Chondrocyte (in vitro differentiated cells): Measurements from ENCODE around the gene SORCS1. TPM values are rescaled to one million over a fixed set of nuclear protein-coding genes. Genes with fewer than 3 reads are reported as not detected.
"Not testable (repeated sequence)": the region's sequence is repeated elsewhere in the genome, so short reads cannot be mapped to it uniquely, and the experiment has no call there.

ENCODE experiments used
- DNase-seq: peaks from one replicate; pipeline ENCODE4 v3.0.0; 2021; ENCODE audit warnings: mixed read lengths, low spot score
- H3K27ac Mint-ChIP-seq: one replicate; pipeline ENCODE4 v1.8.0; 2021; ENCODE audit warnings: mild to moderate bottlenecking, moderate library complexity, mixed read lengths; ENCODE audit not compliant: unreplicated experiment
- H3K27me3 Mint-ChIP-seq: 2 replicates; pipeline ENCODE4 v1.8.0; 2021; ENCODE audit warnings: low read depth, mixed read lengths
- H3K36me3 Mint-ChIP-seq: 2 replicates; pipeline ENCODE4 v1.8.0; 2021; ENCODE audit warnings: low read depth, mixed read lengths
- H3K4me1 Mint-ChIP-seq: 2 replicates; pipeline ENCODE4 v1.8.0; 2021; ENCODE audit warnings: low read depth, mild to moderate bottlenecking, mixed read lengths
- H3K4me3 Mint-ChIP-seq: one replicate; pipeline ENCODE4 v1.8.0; 2021; ENCODE audit warnings: mild to moderate bottlenecking, moderate library complexity, mixed read lengths; ENCODE audit not compliant: unreplicated experiment
- H3K9me3 Mint-ChIP-seq: 2 replicates; pipeline ENCODE4 v1.8.0; 2021; ENCODE audit warnings: low read depth, mixed read lengths
- total RNA-seq: library from RNA; stranded (reverse); gene quantifications from 3 replicates; pipeline ENCODE4 v1.2.1, GENCODE V29; 2021
- TF ChIP-seq, protein P1 (sequence below): fragments of 200-600 bp; sonication (generic); IDR thresholded peaks from 2 replicates; pipeline ENCODE4 v1.5.0; 2021; ENCODE audit warnings: antibody characterized with exemption, mild to moderate bottlenecking, moderate library complexity

Gene SORCS1
- total RNA-seq, 1 donor from 2014 or later = not detected

DNA sequence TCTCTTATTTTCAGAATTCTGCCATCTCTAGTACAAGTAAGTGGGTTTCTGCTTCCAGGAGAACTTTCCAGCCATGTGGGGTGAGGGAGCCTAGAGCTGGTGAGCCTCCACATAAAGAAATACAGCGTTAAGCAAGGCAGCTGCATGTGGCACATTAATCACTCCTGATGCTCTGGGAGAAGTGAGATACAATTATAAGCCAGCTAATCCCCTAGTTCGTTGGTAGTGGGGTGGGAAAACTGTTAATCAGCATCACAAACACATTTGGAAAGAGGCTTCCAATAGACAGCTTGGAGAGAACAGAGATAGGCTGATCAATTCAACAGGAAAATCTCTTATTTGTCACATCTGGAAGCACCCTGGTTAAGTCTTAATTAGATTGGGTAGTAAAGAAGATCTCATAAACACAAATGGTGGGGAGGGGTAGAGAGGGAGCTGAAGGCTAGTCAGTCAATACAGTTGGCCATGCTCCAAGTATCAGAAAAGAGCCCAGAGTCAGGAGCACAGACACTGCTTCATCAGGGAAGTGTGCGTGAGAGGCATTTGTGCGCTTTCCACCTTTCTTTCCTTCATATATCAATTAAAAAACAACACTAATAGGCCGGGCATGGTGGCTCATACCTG lies 130.6 kb downstream of the SORCS1 start:
- H3K27ac Mint-ChIP-seq = no peak overlapping the region
- H3K4me3 Mint-ChIP-seq = no peak overlapping the region
- TF ChIP-seq, protein P1, sequence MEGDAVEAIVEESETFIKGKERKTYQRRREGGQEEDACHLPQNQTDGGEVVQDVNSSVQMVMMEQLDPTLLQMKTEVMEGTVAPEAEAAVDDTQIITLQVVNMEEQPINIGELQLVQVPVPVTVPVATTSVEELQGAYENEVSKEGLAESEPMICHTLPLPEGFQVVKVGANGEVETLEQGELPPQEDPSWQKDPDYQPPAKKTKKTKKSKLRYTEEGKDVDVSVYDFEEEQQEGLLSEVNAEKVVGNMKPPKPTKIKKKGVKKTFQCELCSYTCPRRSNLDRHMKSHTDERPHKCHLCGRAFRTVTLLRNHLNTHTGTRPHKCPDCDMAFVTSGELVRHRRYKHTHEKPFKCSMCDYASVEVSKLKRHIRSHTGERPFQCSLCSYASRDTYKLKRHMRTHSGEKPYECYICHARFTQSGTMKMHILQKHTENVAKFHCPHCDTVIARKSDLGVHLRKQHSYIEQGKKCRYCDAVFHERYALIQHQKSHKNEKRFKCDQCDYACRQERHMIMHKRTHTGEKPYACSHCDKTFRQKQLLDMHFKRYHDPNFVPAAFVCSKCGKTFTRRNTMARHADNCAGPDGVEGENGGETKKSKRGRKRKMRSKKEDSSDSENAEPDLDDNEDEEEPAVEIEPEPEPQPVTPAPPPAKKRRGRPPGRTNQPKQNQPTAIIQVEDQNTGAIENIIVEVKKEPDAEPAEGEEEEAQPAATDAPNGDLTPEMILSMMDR = no peak
- DNase-seq = no peak
- peaks cover 16% of the 10 kb centered on the region for H3K4me1 Mint-ChIP-seq
- H3K27me3 Mint-ChIP-seq = no peaks in the 10 kb centered on the region
- no peaks in the 10 kb centered on the region for H3K9me3 Mint-ChIP-seq
- H3K36me3 Mint-ChIP-seq = no peaks in the 10 kb centered on the region

DNA sequence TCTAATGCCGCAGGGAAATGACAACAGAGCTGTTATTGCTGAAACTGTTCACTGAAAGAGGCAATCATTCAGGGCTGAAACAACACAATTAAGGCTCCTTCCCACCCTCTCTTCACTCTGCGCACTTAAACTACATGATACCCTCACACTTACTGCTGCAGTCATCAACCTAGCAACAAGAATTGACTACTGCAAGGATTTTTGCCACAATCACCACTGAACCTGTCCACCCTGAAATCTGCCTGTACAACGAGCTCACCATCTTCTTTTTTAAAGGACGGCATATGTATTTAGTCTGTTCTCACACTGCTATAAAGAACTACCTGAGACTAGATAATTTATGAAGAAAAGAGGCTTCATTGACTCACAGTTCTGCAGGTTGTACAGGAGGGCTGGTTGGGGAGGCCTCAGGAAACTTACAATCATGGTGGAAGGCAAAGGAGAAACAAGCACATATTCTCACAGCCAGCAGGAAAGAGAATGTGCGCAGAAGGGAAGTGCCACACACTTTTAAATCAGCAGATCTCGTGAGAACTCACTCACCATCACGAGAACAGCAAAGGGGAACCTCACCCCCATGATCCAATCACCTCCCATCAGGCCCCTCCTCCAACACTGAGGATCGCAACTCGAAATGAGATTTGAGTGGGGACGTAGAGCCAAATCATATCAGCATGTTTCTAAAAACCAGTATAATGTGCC lies 131.7 kb downstream of the SORCS1 start:
- Mint-ChIP-seq H3K27me3 (no peaks in the 10 kb centered on the region), H3K27ac (no peak overlapping the region), H3K36me3 (no peaks in the 10 kb centered on the region), H3K9me3 (no peaks in the 10 kb centered on the region), H3K4me1 (peaks cover 16% of the 10 kb centered on the region), H3K4me3 (no peak overlapping the region)
- DNase-seq = no peak
- TF ChIP-seq, protein P1 = no peak

DNA sequence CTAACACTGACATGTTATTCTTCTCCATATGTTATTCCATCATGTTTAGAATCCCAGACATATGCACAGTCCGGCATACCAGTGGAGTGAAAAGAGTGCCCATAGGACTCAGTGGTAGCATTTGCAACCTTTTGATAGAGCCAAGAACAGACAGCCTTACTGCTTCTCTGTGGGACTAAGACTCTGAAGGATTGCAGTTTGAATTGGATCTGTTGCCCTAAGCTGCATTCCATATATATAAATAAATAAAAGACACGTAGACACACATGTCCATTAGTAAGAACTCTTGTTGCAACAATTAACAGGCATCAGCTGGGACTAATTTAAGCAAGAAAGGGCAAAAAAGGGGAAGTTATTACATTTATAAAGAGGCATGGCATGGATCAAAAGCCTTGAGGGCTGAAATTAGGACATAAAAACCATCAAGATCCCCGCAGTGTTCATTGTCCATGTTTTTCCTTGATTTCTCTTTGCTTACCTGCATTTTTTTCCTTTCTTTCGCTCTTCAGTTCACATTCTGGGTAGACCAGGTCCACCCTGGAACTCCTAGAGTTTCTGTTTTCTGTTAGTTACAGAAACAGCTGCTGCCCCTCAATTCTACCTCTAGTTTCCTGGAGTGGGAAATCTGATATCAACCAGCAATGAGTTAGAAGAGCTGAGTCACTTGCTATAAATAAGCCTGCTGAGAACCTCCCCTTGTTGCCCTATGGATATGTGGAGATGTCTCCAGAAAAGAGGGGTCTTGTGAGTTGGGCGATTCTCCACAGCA lies 132.4 kb downstream of the SORCS1 start:
- Mint-ChIP-seq H3K4me1 (peaks cover 16% of the 10 kb centered on the region), H3K27ac (peak overlapping the region; percentile 43), H3K9me3 (no peaks in the 10 kb centered on the region), H3K27me3 (no peaks in the 10 kb centered on the region), H3K36me3 (no peaks in the 10 kb centered on the region), H3K4me3 (no peak overlapping the region)
- DNase-seq = no peak
- TF ChIP-seq, protein P1 = no peak

DNA sequence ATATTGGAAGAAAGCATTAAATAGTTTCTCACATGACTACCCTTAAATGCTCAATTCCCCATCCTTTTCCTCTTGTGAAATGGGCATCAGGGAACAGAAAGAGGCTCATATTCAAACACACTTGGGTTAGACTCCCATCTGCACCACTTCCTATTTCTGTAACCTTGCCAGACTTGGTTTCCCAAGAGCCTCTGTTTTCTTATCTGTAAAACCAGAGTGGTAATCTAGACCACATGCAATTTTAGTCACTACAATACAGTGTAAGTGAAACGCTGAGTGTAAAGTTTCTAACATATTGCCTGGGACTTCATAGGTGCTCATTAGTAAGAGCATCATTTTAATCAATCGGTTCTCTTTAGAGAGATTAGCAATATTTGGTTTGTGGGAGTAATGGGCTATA lies 136.3 kb downstream of the SORCS1 start:
- Mint-ChIP-seq H3K36me3 (no peaks in the 10 kb centered on the region), H3K27ac (no peak overlapping the region), H3K4me3 (no peak overlapping the region), H3K27me3 (no peaks in the 10 kb centered on the region), H3K9me3 (no peaks in the 10 kb centered on the region), H3K4me1 (peaks cover 17% of the 10 kb centered on the region)
- TF ChIP-seq, protein P1 = no peak
- no peak for DNase-seq

DNA sequence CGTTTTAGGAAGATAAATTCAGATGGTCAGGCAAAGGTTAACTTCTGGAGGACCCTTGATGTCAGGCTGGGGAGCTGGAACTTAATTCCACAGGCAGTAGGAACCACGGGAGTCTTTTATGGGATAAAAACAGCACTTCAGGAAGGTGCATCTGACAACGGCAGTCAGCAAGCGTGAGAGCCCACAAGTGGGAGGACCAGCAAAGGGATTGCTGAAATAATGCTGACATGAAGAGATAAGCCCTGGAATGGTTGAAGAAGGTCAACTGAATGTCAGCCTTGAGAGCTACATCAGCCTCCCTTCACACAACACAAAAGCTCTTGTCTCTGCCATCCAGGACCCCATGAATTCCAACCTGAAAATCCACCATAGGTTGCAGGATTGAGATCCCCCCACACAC lies 138.8 kb downstream of the SORCS1 start:
- H3K27me3 Mint-ChIP-seq = no peaks in the 10 kb centered on the region
- no peak overlapping the region for H3K4me3 Mint-ChIP-seq
- no peaks in the 10 kb centered on the region for H3K9me3 Mint-ChIP-seq
- H3K36me3 Mint-ChIP-seq = no peaks in the 10 kb centered on the region
- H3K27ac Mint-ChIP-seq = peak overlapping the region; percentile 5
- no peak for DNase-seq
- H3K4me1 Mint-ChIP-seq = peaks cover 5% of the 10 kb centered on the region
- TF ChIP-seq, protein P1 = no peak

DNA sequence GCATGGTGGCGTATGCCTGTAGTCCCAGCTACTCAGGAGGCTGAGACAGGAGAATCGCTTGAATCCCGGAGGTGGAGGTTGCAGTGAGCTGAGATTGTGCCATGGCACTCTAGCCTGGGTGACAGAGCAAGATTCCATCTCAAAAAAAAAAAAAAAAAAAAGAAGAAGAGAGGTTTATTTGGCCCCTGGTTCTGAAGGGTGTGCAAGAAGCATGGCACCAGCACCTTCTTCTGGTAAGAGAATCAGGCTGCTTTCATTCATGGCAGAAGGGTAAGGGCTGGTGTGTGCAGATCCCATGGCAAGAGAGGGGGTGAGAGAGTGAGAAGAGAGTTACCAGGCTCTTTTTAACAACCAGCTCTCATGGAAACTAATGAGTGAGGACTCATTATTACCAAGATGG lies 140.5 kb downstream of the SORCS1 start:
- not testable (repeated sequence) for H3K36me3 Mint-ChIP-seq, DNase-seq, H3K27me3 Mint-ChIP-seq, H3K9me3 Mint-ChIP-seq, H3K4me3 Mint-ChIP-seq, H3K4me1 Mint-ChIP-seq, H3K27ac Mint-ChIP-seq
